Measurements from ENCODE around the gene ROCK1. TPM values are rescaled to one million over a fixed set of nuclear protein-coding genes. Genes with fewer than 3 reads are reported as not detected.

Gene ROCK1
- total RNA-seq, 1 donor from 2014 or later: 36.4 TPM

DNA sequence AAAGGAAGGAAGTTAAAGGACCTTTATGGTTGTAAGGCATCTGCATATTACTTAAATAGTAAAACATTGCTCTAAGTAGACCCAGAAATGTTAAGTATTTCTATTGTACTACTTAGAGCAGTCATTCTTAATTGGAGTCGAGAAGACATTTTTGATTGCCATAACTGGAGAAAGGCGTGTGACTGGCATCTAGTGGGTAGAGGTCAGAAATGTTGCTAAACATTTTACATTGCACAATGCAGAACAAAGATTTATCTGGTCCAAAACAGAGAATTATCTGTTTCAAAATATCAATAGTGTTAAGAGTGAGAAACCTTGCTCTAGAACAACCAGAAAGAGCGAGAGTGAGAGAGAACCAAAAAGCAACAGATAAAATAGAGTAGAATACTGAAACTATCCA lies 23.3 kb upstream of the ROCK1 start:
- Mint-ChIP-seq H3K27me3 (ENCODE audit: low read depth) (no peaks in the 10 kb centered on the region), H3K36me3 (ENCODE audit: low read depth) (no peaks in the 10 kb centered on the region), H3K4me1 (no peaks in the 10 kb centered on the region), H3K9me3 (peaks cover 6% of the 10 kb centered on the region), H3K27ac (ENCODE audit: unreplicated experiment) (no peak overlapping the region), H3K4me3 (no peak overlapping the region)
- TF ChIP-seq, protein P1, sequence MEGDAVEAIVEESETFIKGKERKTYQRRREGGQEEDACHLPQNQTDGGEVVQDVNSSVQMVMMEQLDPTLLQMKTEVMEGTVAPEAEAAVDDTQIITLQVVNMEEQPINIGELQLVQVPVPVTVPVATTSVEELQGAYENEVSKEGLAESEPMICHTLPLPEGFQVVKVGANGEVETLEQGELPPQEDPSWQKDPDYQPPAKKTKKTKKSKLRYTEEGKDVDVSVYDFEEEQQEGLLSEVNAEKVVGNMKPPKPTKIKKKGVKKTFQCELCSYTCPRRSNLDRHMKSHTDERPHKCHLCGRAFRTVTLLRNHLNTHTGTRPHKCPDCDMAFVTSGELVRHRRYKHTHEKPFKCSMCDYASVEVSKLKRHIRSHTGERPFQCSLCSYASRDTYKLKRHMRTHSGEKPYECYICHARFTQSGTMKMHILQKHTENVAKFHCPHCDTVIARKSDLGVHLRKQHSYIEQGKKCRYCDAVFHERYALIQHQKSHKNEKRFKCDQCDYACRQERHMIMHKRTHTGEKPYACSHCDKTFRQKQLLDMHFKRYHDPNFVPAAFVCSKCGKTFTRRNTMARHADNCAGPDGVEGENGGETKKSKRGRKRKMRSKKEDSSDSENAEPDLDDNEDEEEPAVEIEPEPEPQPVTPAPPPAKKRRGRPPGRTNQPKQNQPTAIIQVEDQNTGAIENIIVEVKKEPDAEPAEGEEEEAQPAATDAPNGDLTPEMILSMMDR (conservative IDR thresholded peaks at IDR 0.05): no peak
- no peak for DNase-seq (ENCODE audit: low read depth, low spot score)

DNA sequence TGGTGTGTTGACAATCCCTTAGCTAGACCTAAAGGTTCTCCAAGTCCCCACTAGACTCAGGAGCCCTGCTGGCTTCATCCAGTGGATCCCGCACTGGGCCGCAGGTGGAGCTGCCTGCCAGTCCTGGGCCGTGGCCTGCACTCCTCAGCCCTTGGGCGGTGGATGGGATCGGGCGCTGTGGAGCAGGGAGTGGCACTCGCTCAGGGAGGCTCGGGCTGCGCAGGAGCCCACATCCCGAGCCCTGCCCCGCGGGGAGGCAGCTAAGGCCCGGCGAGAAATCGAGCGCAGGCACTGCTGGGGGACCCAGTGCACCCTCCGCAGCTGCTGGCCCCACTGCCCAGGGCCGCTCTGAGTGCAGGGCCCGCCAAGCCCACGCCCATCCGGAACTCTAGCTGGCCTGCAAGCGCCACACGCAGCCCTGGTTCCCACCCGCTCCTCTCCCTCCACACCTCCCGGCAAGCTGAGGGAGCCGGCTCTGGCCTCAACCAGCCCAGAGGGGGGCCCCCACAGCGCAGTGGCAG lies 20.8 kb upstream of the ROCK1 start:
- Mint-ChIP-seq H3K9me3 (peaks cover 3% of the 10 kb centered on the region), H3K27ac (ENCODE audit: unreplicated experiment) (no peak overlapping the region), H3K27me3 (ENCODE audit: low read depth) (no peaks in the 10 kb centered on the region), H3K36me3 (ENCODE audit: low read depth) (no peaks in the 10 kb centered on the region), H3K4me1 (no peaks in the 10 kb centered on the region), H3K4me3 (no peak overlapping the region)
- TF ChIP-seq, protein P1 (conservative IDR thresholded peaks at IDR 0.05): no peak
- no peak for DNase-seq (ENCODE audit: low read depth, low spot score)

DNA sequence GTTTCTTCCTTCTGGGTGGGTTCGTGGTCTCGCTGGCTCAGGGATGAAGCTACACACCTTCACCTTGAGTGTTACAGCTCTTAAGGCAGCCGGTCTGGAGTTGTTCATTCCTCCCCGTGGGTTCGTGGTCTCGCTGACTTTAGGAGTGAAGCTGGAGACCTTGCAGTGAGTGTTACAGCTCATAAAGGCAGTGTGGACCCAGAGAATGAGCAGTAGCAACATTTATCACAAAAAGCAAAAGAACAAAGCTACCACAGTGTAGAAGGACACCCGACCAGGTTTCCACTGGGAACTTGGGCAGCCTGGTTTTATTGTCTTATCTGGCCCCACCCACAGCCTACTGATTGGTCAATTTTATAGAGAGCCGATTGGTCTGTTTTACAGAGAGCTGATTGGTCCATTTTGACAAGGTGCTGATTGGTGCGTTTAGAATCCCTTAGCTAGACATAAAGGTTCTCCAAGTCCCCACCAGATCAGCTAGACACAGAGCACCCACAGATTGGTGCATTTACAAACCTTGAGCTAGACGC lies 20.1 kb upstream of the ROCK1 start:
- Mint-ChIP-seq H3K4me3 (no peak overlapping the region), H3K27me3 (ENCODE audit: low read depth) (no peaks in the 10 kb centered on the region), H3K27ac (ENCODE audit: unreplicated experiment) (no peak overlapping the region), H3K9me3 (peaks cover 3% of the 10 kb centered on the region), H3K36me3 (ENCODE audit: low read depth) (no peaks in the 10 kb centered on the region), H3K4me1 (no peaks in the 10 kb centered on the region)
- TF ChIP-seq, protein P1 (conservative IDR thresholded peaks at IDR 0.05): no peak
- DNase-seq (ENCODE audit: low read depth, low spot score): no peak

DNA sequence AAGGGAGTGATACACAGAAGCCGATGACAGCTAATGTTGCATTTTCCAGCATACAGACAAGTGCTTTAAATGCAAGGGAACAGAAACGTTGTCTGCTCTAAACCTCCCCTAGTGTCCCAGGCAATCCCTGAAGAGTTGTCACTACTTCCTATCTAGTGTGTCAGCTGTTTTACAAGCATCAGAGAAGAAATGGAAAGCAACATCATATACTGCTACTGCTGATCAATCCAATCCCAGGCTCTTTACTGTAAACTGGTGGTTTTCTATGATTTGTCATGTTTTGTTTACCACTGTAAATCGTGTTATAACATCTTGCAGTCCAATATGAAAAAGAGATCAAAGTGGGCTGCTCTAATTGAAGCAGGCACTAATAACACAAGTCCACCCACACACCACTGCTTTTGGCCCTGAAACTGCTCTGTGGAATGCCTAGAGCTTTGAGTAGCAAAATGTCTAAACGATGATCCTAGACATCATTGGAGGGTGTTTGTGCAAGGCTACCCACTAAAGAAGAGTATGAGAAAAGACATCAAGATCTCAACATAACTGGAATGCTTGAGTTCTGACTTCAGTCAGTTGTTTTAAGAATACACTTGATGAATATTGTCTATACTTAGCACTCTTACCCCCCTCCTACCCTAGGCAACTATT lies 18.1 kb upstream of the ROCK1 start:
- Mint-ChIP-seq H3K4me1 (no peaks in the 10 kb centered on the region), H3K27ac (ENCODE audit: unreplicated experiment) (no peak overlapping the region), H3K27me3 (ENCODE audit: low read depth) (no peaks in the 10 kb centered on the region), H3K36me3 (ENCODE audit: low read depth) (no peaks in the 10 kb centered on the region), H3K4me3 (no peak overlapping the region), H3K9me3 (no peaks in the 10 kb centered on the region)
- TF ChIP-seq, protein P1 (conservative IDR thresholded peaks at IDR 0.05): no peak
- DNase-seq (ENCODE audit: low read depth, low spot score): no peak

DNA sequence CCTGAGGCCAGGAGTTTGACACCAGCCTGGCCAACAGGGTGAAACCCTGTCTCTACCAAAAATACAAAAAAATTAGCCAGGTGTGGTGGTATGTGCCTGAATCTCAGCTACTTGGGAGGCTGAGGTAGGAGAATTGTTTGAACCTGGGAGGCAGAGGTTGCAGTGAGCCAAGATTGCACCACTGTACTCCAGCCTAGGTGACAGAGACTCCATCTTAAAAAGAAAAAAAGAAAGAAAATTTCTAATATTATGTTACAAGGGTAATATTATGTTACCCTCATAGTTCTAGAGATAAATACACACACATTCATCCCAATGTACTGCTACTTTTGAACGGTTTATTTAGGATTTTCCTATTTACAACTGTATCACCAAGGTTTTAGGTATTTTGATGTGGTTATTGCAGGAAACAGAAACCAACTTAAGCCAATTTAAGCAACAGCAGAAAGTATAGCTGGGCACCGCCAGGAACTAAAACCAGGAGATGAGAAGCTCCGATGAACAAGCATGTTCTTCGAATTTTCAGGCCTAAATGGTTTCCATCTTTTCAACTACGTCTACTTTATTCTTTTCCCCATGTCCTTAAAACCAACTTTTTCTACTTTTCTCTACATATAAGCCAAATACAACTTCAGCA lies 11.8 kb upstream of the ROCK1 start:
- DNase-seq (ENCODE audit: low read depth, low spot score): no peak
- Mint-ChIP-seq H3K4me3 (no peak overlapping the region), H3K4me1 (no peaks in the 10 kb centered on the region), H3K27ac (ENCODE audit: unreplicated experiment) (no peak overlapping the region), H3K9me3 (no peaks in the 10 kb centered on the region), H3K27me3 (ENCODE audit: low read depth) (peaks cover 9% of the 10 kb centered on the region), H3K36me3 (ENCODE audit: low read depth) (no peaks in the 10 kb centered on the region)
- TF ChIP-seq, protein P1 (conservative IDR thresholded peaks at IDR 0.05): no peak
